GM12878 (cell line): ENCODE results near the gene CDYL2. TPM values are rescaled to one million over a fixed set of nuclear protein-coding genes. Genes with fewer than 3 reads are reported as not detected.

Experiments
- ATAC-seq: fragments of 200-7000 bp; cut with Tn5 transposase; 3 replicates; pipeline ENCODE4 v1.9.1; 2020; ENCODE audit warnings: mild to moderate bottlenecking, moderate library complexity
- BruUV-seq: library from RNA; stranded (reverse); fragments of 400-500 nt; replicated peaks from 2 replicates; lab custom pipeline; 2021; lab: Mats Ljungman, UMichigan
- CTCF ChIA-PET: fragments of 300-600 bp; sonication (Branson Sonifier 250); formaldehyde crosslinking; extraction: SDS; loops from one replicate; lab custom pipeline; 2021; ENCODE audit warnings: inconsistent platforms; lab: Yijun Ruan, JAX
- POLR2A ChIA-PET: fragments of 350-600 bp; formaldehyde crosslinking; extraction: SDS; loops from one replicate; lab custom pipeline; 2021; ENCODE audit warnings: inconsistent platforms; lab: Charles Lee
- RAD21 ChIA-PET: fragments of 300-600 bp; sonication (Branson Sonifier 250); formaldehyde crosslinking; loops from one replicate; lab custom pipeline; 2023; ENCODE audit warnings: antibody characterized with exemption; ENCODE audit not compliant: unreplicated experiment; lab: Charles Lee
- SMC1A ChIA-PET: fragments of 300-600 bp; sonication (Branson Sonifier 250); formaldehyde crosslinking; loops from one replicate; lab custom pipeline; 2023; ENCODE audit not compliant: unreplicated experiment, uncharacterized antibody; lab: Charles Lee
- DNase-seq: peaks from one replicate; pipeline ENCODE4 v3.0.0-alpha.2; 2011; ENCODE audit warnings: low read depth, low spot score
- FAIRE-seq: peaks from 3 replicates; lab custom pipeline; 2011; peaks lifted over from hg19 to GRCh38; lab: Jason Lieb, UNC
- H2AFZ ChIP-seq: 2 replicates; pipeline ENCODE4 v1.6.0; 2011; ENCODE audit warnings: low read depth, low read length, control low read depth; ENCODE audit not compliant: control insufficient read depth
- H3K27ac ChIP-seq: 2 replicates; pipeline ENCODE4 v1.5.1; 2011; ENCODE audit warnings: control low read depth; ENCODE audit not compliant: control insufficient read depth, insufficient read depth
- H3K27me3 ChIP-seq, 2 experiments: replicated peaks in 1 of 2; 2 replicates each; pipeline versions ENCODE4 v1.6.0 to v1.6.1; 2011; ENCODE audit warnings: low read length in 1 of 2; ENCODE audit not compliant: control insufficient read depth in 2 of 2, insufficient read depth in 2 of 2
- H3K36me3 ChIP-seq, 2 experiments: 2 replicates each; pipeline ENCODE4 v1.5.1; 2011; ENCODE audit warnings: low read length in 1 of 2; ENCODE audit not compliant: control insufficient read depth in 2 of 2, insufficient read depth in 2 of 2
- H3K4me1 ChIP-seq: 2 replicates; pipeline ENCODE4 v1.6.1; 2011; ENCODE audit warnings: mild to moderate bottlenecking, low read length, moderate library complexity, mixed read lengths; ENCODE audit not compliant: control insufficient read depth, insufficient read depth
- H3K4me2 ChIP-seq: 2 replicates; pipeline ENCODE4 v1.6.0; 2011; ENCODE audit warnings: control low read depth; ENCODE audit not compliant: control insufficient read depth, insufficient read depth
- H3K4me3 ChIP-seq: fragments of 200-600 bp; sonication (generic); 2 replicates; pipeline ENCODE4 v1.5.1; 2016
- H3K79me2 ChIP-seq: 2 replicates; pipeline ENCODE4 v1.6.0; 2011; ENCODE audit warnings: low read length; ENCODE audit not compliant: control insufficient read depth, insufficient read depth
- H3K9ac ChIP-seq: 2 replicates; pipeline ENCODE4 v1.8.0; 2011; ENCODE audit warnings: low read length, control low read depth, mixed read lengths; ENCODE audit not compliant: control insufficient read depth, insufficient read depth
- H3K9me3 ChIP-seq: replicated peaks from 3 replicates; pipeline ENCODE4 v1.5.1; 2011; ENCODE audit warnings: mild to moderate bottlenecking, low read length; ENCODE audit not compliant: control insufficient read depth, insufficient read depth
- H4K20me1 ChIP-seq: 2 replicates; pipeline ENCODE4 v1.6.0; 2011; ENCODE audit not compliant: control insufficient read depth, insufficient read depth
- EP300 ChIP-seq, 2 experiments: fragments of 150-350 bp in 1 of 2; IDR thresholded peaks; 2 replicates each; pipeline ENCODE4 v1.6.1; 2011 to 2012; ENCODE audit warnings: low read depth in 2 of 2, low read length in 2 of 2, borderline replicate concordance in 1 of 2, improper control_type of control experiment in 1 of 2, inconsistent platforms in 1 of 2; ENCODE audit not compliant: control insufficient read depth in 1 of 2
- POLR2AphosphoS5 ChIP-seq: IDR thresholded peaks from 2 replicates; pipeline ENCODE4 v1.6.1; 2011; ENCODE audit warnings: mild to moderate bottlenecking, low read length, inconsistent platforms
- SMC3 ChIP-seq: IDR thresholded peaks from 2 replicates; pipeline ENCODE4 v1.6.1; 2011; ENCODE audit warnings: low read length, improper control_type of control experiment, borderline replicate concordance
- ZNF274 ChIP-seq: IDR thresholded peaks from one replicate; pipeline ENCODE4 v1.8.0; 2011; ENCODE audit not compliant: insufficient read length, insufficient read depth
- WGBS: methylation state at CpG from one replicate; pipeline ENCODE4 v1.1.6; 2016; ENCODE audit warnings: low lambda C conversion rate; ENCODE audit not compliant: insufficient replicate concordance, insufficient coverage; ENCODE audit errors: missing lambda C conversion rate; 5-methylcytosine and 5-hydroxymethylcytosine counted together
- in situ Hi-C: fragments of 300-500 bp; cut with MboI; formaldehyde crosslinking; loops from 9 replicates; pipeline ENCODE4 v1.14.3; 2018; ENCODE audit warnings: mixed read lengths
- intact Hi-C: fragments of 100-400 bp; cut with micrococcal nuclease; formaldehyde crosslinking; loops from one replicate; pipeline ENCODE4 v1.14.2; 2022; ENCODE audit not compliant: unreplicated experiment
- polyA plus RNA-seq, 11 experiments: library from polyadenylated mRNA; depleted of rRNA in 4 of 11; unstranded in 6 of 11; stranded (reverse) in 5 of 11; fragments of >200 nt; fragmentation: Nextera tagmentation in 4 of 11; fragmentation: Illumina TruSeq in 1 of 11; extraction: Ambion mirVana in 4 of 11; extraction: Trizol in 1 of 11; gene quantifications; 1 replicate in 1 of 11; 2 replicates in 10 of 11; pipeline versions ENCODE4 v1.2.1 to v1.2.3, GENCODE V29; 2011 to 2016; ENCODE audit warnings: inconsistent platforms in 2 of 11, missing spikeins in 2 of 11, low read depth in 1 of 11
- total RNA-seq, 4 experiments: library from RNA; depleted of rRNA in 3 of 4; stranded (reverse); fragments of >200 nt in 3 of 4; fragmentation: Illumina TruSeq in 1 of 4; extraction: Trizol in 1 of 4; gene quantifications; 2 replicates each; pipeline versions ENCODE4 v1.2.1 to v1.2.3, GENCODE V29; 2013 to 2021

Gene CDYL2
- total and polyA plus RNA-seq, 10 of the 15 experiments (the other 5 are each of a cell fraction or from before 2014, with no cell fraction given), result 0.27 to 22.9 (median 3.9) TPM

- no peak for TF ChIP-seq SMC3
- TF ChIP-seq EP300 (IDR thresholded peaks at IDR 0.05; ENCODE audit: borderline replicate concordance in 1 of 2, control insufficient read depth in 1 of 2, low read depth in 2 of 2, low read length in 2 of 2), result no peak
- TF ChIP-seq, all 136 proteins: peak for 0
These were observed 116.8 kb downstream of the CDYL2 start (continued) for GRCh38 chr16:80687606-80688005.

GRCh38 chr16:80684906-80685305, 119.5 kb downstream of the CDYL2 start:
- Histone ChIP-seq H3K27me3 (no peaks in the 10 kb centered on the region), H3K79me2 (no peaks in the 10 kb centered on the region), H2AFZ (no peak overlapping the region), H3K9me3 (no peaks in the 10 kb centered on the region; the same call in 2 of the 3 replicates), H3K27ac (no peak overlapping the region), H3K4me2 (no peak overlapping the region), H3K4me1 (peaks cover 11% of the 10 kb centered on the region)
- no peak for FAIRE-seq
- no peak for DNase-seq
- ATAC-seq, result no peak
- WGBS, result 73% methylated on average over 9 of the region's 10 CpGs
- ChIA-PET CTCF (no interaction called here), POLR2A (no interaction called here)
- no peak for TF ChIP-seq POLR2AphosphoS5
- TF ChIP-seq, all 136 proteins: peak for 0
- intact Hi-C loops, result no loop called here
- in situ Hi-C loops, result no loop called here
- Histone ChIP-seq H4K20me1 (no peaks in the 10 kb centered on the region), H3K36me3 (no peaks in the 10 kb centered on the region), H3K4me3 (no peak overlapping the region), H3K9ac (no peak overlapping the region)
- no TSS peak for BruUV-seq
- ChIA-PET SMC1A (no interaction called here), RAD21 (no interaction called here)

GRCh38 chr16:80684136-80684765, 120.1 kb downstream of the CDYL2 start:
- WGBS, result 83% methylated on average over 15 of the region's 15 CpGs
- no peaks in the 10 kb centered on the region for H3K27me3 ChIP-seq
- no peak overlapping the region for H3K27ac ChIP-seq
- ChIA-PET POLR2A (no interaction called here), CTCF (no interaction called here), SMC1A (no interaction called here), RAD21 (no interaction called here)
- no peak for ATAC-seq
- no peaks in the 10 kb centered on the region; the same call in 2 of the 3 replicates for H3K9me3 ChIP-seq
- peaks cover 11% of the 10 kb centered on the region for H3K4me1 ChIP-seq
- no peak overlapping the region for H2AFZ ChIP-seq
- no peak for DNase-seq
- in situ Hi-C loops (no loop called here), intact Hi-C loops (no loop called here)
- no peaks in the 10 kb centered on the region for H3K79me2 ChIP-seq
- H3K9ac ChIP-seq, result no peak overlapping the region
- H4K20me1 ChIP-seq, result no peaks in the 10 kb centered on the region
- H3K4me2 ChIP-seq, result no peak overlapping the region
- no peaks in the 10 kb centered on the region for H3K36me3 ChIP-seq
- H3K4me3 ChIP-seq, result no peak overlapping the region
- no TSS peak for BruUV-seq
- TF ChIP-seq ZNF274, result no peak
- FAIRE-seq, result no peak
